ENCODE data around the gene CTDSP2.

The CTDSP2 gene

DNA sequence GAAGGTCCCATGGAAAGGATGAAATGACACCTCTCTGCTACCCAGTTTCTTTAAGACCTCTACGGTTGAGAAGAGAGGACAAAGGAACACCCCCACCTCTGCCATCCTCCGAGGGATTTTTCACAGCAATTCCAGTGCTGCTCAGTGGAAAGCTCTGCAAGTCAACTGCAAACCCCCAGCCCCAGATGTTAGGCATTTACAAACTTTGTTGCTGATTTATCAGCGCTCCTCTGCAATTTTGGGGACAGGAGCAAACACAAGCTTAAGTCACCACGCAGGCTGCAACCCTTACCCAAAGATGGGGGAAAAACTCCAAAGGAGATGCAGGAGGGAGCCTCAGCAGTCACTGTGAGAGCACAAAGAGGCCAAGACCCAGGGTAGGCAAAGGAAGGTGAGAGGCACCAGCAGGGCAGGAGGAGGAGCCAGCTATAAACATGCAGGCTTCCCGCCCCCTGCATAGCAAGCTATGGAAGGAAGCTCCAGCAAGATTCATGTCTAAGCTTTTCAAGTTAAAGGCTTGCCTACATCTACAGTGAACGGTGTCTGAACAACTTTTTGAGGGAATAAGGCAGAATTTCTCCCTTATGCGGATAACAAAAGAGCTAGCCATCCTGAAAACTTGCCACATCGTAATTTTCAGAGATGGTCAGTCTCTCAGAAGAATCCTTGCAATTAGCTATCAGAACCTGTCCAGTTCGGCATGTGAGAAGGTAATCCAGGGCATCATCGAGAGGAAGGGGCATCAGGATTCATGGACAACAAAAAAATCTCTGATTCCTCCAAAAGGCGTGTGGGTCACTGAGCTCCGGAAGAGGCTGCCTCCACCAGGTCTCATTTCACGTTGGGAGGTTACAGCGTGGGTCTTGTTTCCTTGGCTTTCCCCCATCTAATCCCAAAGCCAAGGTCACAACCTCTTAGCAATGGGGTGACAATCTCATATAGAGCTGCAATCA, 3.9 kb downstream of the CTDSP2 start:
- no peak for DNase-seq (ENCODE audit: low read depth, low spot score)
- TF ChIP-seq YY1 (IDR thresholded peaks at IDR 0.05; ENCODE audit: insufficient read depth, insufficient read length) (no peak), ZNF274 (IDR thresholded peaks at IDR 0.05; ENCODE audit: low read depth, low read length) (no peak), SUZ12 (IDR thresholded peaks at IDR 0.05; ENCODE audit: extremely low read depth, insufficient read depth, insufficient read length) (no peak)
- Histone ChIP-seq H3K9me3 (ENCODE audit: insufficient read depth, low read length) (no peaks in the 10 kb centered on the region), H3K4me3 (ENCODE audit: insufficient read length, low read depth) (peak overlapping the region; percentile 2), H3K27me3 (ENCODE audit: insufficient read depth, insufficient read length) (no peaks in the 10 kb centered on the region), H3K36me3 (ENCODE audit: insufficient read depth, insufficient read length, low read length) (no peaks in the 10 kb centered on the region), H3K4me1 (ENCODE audit: insufficient read depth, insufficient read length) (peaks cover 40% of the 10 kb centered on the region), H3K9ac (ENCODE audit: insufficient read length, low read depth) (peak overlapping the region; percentile 52)

DNA sequence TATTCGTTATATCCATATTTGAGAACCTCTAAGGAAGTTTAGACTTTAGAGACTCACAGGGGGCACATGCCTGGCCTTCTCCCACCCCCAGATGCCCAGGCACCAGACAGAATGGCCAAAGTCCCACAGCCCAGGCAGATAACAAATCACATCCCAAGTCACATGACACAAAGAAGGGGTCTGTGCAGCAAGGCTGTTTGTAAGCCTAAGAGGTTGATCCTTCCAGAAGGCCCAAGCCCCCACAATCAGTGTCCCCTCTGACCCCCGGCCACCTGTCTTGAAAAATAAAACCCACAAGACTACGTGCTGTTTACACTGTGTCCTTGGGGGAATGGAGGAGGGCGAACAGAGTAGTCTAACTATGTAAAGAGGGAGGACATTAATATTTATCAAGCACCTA, 5.1 kb downstream of the CTDSP2 start:
- H3K4me3 ChIP-seq (ENCODE audit: insufficient read length, low read depth): no peak overlapping the region
- no peak overlapping the region for H3K9ac ChIP-seq (ENCODE audit: insufficient read length, low read depth)
- no peaks in the 10 kb centered on the region for H3K27me3 ChIP-seq (ENCODE audit: insufficient read depth, insufficient read length)
- peaks cover 47% of the 10 kb centered on the region for H3K4me1 ChIP-seq (ENCODE audit: insufficient read depth, insufficient read length)
- DNase-seq (ENCODE audit: low read depth, low spot score): no peak
- no peaks in the 10 kb centered on the region for H3K36me3 ChIP-seq (ENCODE audit: insufficient read depth, insufficient read length, low read length)
- no peak for TF ChIP-seq SUZ12 (IDR thresholded peaks at IDR 0.05; ENCODE audit: extremely low read depth, insufficient read depth, insufficient read length)
- TF ChIP-seq ZNF274 (IDR thresholded peaks at IDR 0.05; ENCODE audit: low read depth, low read length): no peak
- TF ChIP-seq YY1 (IDR thresholded peaks at IDR 0.05; ENCODE audit: insufficient read depth, insufficient read length): no peak
- H3K9me3 ChIP-seq (ENCODE audit: insufficient read depth, low read length): no peaks in the 10 kb centered on the region

GRCh38 chr12:57840726-57841125, 5.8 kb downstream of the CTDSP2 start:
- no peak for DNase-seq (ENCODE audit: low read depth, low spot score)
- Histone ChIP-seq H3K36me3 (ENCODE audit: insufficient read depth, insufficient read length, low read length) (no peaks in the 10 kb centered on the region), H3K4me3 (ENCODE audit: insufficient read length, low read depth) (no peak overlapping the region), H3K9ac (ENCODE audit: insufficient read length, low read depth) (no peak overlapping the region), H3K4me1 (ENCODE audit: insufficient read depth, insufficient read length) (peaks cover 52% of the 10 kb centered on the region), H3K27me3 (ENCODE audit: insufficient read depth, insufficient read length) (no peaks in the 10 kb centered on the region), H3K9me3 (ENCODE audit: insufficient read depth, low read length) (no peaks in the 10 kb centered on the region)
- TF ChIP-seq YY1 (IDR thresholded peaks at IDR 0.05; ENCODE audit: insufficient read depth, insufficient read length) (no peak), SUZ12 (IDR thresholded peaks at IDR 0.05; ENCODE audit: extremely low read depth, insufficient read depth, insufficient read length) (no peak), ZNF274 (IDR thresholded peaks at IDR 0.05; ENCODE audit: low read depth, low read length) (no peak)

DNA sequence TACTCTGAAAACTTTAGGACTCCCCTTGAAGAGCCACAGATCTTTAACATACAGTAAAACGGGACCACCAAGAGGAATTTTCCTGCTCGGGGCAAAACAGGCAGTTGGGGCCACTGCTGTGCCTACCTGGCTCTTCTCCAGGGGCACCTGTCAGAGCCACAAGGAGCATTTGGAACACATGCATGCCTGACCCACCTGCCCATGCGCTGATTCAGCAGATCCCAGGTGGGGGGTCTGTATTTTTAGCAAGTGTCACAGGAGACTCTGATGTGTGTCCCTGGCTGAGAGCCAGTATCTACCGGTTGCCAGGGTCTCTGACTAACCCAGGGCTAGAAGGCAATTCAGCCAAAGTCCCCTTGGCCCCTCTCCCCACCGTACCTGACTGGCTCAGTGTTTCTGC, 6.5 kb downstream of the CTDSP2 start:
- Histone ChIP-seq H3K9me3 (ENCODE audit: insufficient read depth, low read length) (no peaks in the 10 kb centered on the region), H3K4me1 (ENCODE audit: insufficient read depth, insufficient read length) (peaks cover 58% of the 10 kb centered on the region), H3K36me3 (ENCODE audit: insufficient read depth, insufficient read length, low read length) (no peaks in the 10 kb centered on the region), H3K27me3 (ENCODE audit: insufficient read depth, insufficient read length) (no peaks in the 10 kb centered on the region), H3K4me3 (ENCODE audit: insufficient read length, low read depth) (no peak overlapping the region), H3K9ac (ENCODE audit: insufficient read length, low read depth) (no peak overlapping the region)
- DNase-seq (ENCODE audit: low read depth, low spot score): no peak
- no peak for TF ChIP-seq ZNF274 (IDR thresholded peaks at IDR 0.05; ENCODE audit: low read depth, low read length)
- TF ChIP-seq SUZ12 (IDR thresholded peaks at IDR 0.05; ENCODE audit: extremely low read depth, insufficient read depth, insufficient read length): no peak
- no peak for TF ChIP-seq YY1 (IDR thresholded peaks at IDR 0.05; ENCODE audit: insufficient read depth, insufficient read length)

GRCh38 chr12:57838594-57839302, 7.8 kb downstream of the CTDSP2 start:
- Histone ChIP-seq H3K9ac (ENCODE audit: insufficient read length, low read depth) (no peak overlapping the region), H3K36me3 (ENCODE audit: insufficient read depth, insufficient read length, low read length) (no peaks in the 10 kb centered on the region), H3K4me1 (ENCODE audit: insufficient read depth, insufficient read length) (peaks cover 63% of the 10 kb centered on the region), H3K9me3 (ENCODE audit: insufficient read depth, low read length) (no peaks in the 10 kb centered on the region), H3K27me3 (ENCODE audit: insufficient read depth, insufficient read length) (no peaks in the 10 kb centered on the region), H3K4me3 (ENCODE audit: insufficient read length, low read depth) (no peak overlapping the region)
- DNase-seq (ENCODE audit: low read depth, low spot score): no peak
- no peak for TF ChIP-seq SUZ12 (IDR thresholded peaks at IDR 0.05; ENCODE audit: extremely low read depth, insufficient read depth, insufficient read length)
- no peak for TF ChIP-seq YY1 (IDR thresholded peaks at IDR 0.05; ENCODE audit: insufficient read depth, insufficient read length)
- TF ChIP-seq ZNF274 (IDR thresholded peaks at IDR 0.05; ENCODE audit: low read depth, low read length): no peak

- Histone ChIP-seq H3K9me3 (ENCODE audit: insufficient read depth, low read length) (no peaks in the 10 kb centered on the region), H3K36me3 (ENCODE audit: insufficient read depth, insufficient read length, low read length) (no peaks in the 10 kb centered on the region), H3K9ac (ENCODE audit: insufficient read length, low read depth) (no peak overlapping the region), H3K4me3 (ENCODE audit: insufficient read length, low read depth) (no peak overlapping the region), H3K4me1 (ENCODE audit: insufficient read depth, insufficient read length) (peaks cover 67% of the 10 kb centered on the region), H3K27me3 (ENCODE audit: insufficient read depth, insufficient read length) (no peaks in the 10 kb centered on the region)
- DNase-seq (ENCODE audit: low read depth, low spot score): no peak
- no peak for TF ChIP-seq ZNF274 (IDR thresholded peaks at IDR 0.05; ENCODE audit: low read depth, low read length)
- TF ChIP-seq SUZ12 (IDR thresholded peaks at IDR 0.05; ENCODE audit: extremely low read depth, insufficient read depth, insufficient read length): no peak
- no peak for TF ChIP-seq YY1 (IDR thresholded peaks at IDR 0.05; ENCODE audit: insufficient read depth, insufficient read length)
These were observed 8.5 kb downstream of the CTDSP2 start for GRCh38 chr12:57837864-57838562.

Measured in NT2/D1 (cell line).